ENCODE data around the gene IKBKG.

- TF ChIP-seq TCF7L2 (IDR thresholded peaks at IDR 0.05; ENCODE audit: borderline replicate concordance, extremely low read depth, insufficient read depth, insufficient read length) (no peak), CTCF (IDR thresholded peaks at IDR 0.05 in 2 of 3, conservative IDR thresholded peaks at IDR 0.05 in 1 of 3; ENCODE audit: borderline replicate concordance in 1 of 3, insufficient read depth in 1 of 3, low read depth in 2 of 3, low read length in 2 of 3) (no peak), POLR2AphosphoS5 (IDR thresholded peaks at IDR 0.05; ENCODE audit: low read depth, low read length) (no peak), REST (IDR thresholded peaks at IDR 0.05; ENCODE audit: low read depth) (no peak)
Observed at GRCh38 chrX:154607370-154607769, 60.0 kb downstream of the IKBKG start.

Data from HCT116 (cell line).